Astrocyte (in vitro differentiated cells and primary cell): ENCODE measurements around the gene MMS19. TPM values are rescaled to one million over a fixed set of nuclear protein-coding genes. Genes with fewer than 3 reads are reported as not detected.

Source experiments
- DNase-seq: peaks from one replicate; pipeline ENCODE4 v3.0.0-alpha.2; 2010; ENCODE audit warnings: low read depth
- FAIRE-seq: peaks from 2 replicates; lab custom pipeline; 2011; peaks lifted over from hg19 to GRCh38; lab: Jason Lieb, UNC
- H2AFZ ChIP-seq: 2 replicates; pipeline ENCODE4 v1.6.0; 2012; ENCODE audit warnings: low read depth, low read length, inconsistent platforms
- H3K27ac ChIP-seq: 2 replicates; pipeline ENCODE4 v1.5.1; 2011; ENCODE audit warnings: low read depth, low read length, inconsistent platforms
- H3K27me3 ChIP-seq: 2 replicates; pipeline ENCODE4 v1.6.0; 2011; ENCODE audit warnings: low read length, inconsistent platforms; ENCODE audit not compliant: insufficient read depth
- H3K36me3 ChIP-seq: 2 replicates; pipeline ENCODE4 v1.5.1; 2011; ENCODE audit warnings: low read length, inconsistent platforms; ENCODE audit not compliant: insufficient read depth
- H3K4me1 ChIP-seq: 2 replicates; pipeline ENCODE4 v1.5.1; 2011; ENCODE audit warnings: low read length, inconsistent platforms; ENCODE audit not compliant: insufficient read depth
- H3K4me2 ChIP-seq: 2 replicates; pipeline ENCODE4 v1.6.0; 2012; ENCODE audit warnings: low read length, inconsistent platforms
- H3K4me3 ChIP-seq: 2 replicates; pipeline ENCODE4 v1.5.1; 2011; ENCODE audit warnings: low read depth, mild to moderate bottlenecking, low read length, inconsistent platforms; ENCODE audit not compliant: insufficient read depth
- H3K79me2 ChIP-seq: 2 replicates; pipeline ENCODE4 v1.6.0; 2012; ENCODE audit warnings: mild to moderate bottlenecking, low read length, inconsistent platforms; ENCODE audit not compliant: insufficient read depth
- H3K9ac ChIP-seq: 2 replicates; pipeline ENCODE4 v1.6.0; 2012; ENCODE audit warnings: mild to moderate bottlenecking, low read length, inconsistent platforms
- H3K9me3 ChIP-seq: 2 replicates; pipeline ENCODE4 v1.5.1; 2012; ENCODE audit warnings: low read depth, mild to moderate bottlenecking, low read length, inconsistent platforms; ENCODE audit not compliant: insufficient read depth
- H4K20me1 ChIP-seq: 2 replicates; pipeline ENCODE4 v1.6.0; 2012; ENCODE audit warnings: low read length, inconsistent platforms; ENCODE audit not compliant: insufficient read depth
- H3K27ac Mint-ChIP-seq: one replicate; pipeline ENCODE4 v1.8.0; 2021; ENCODE audit warnings: mild to moderate bottlenecking, mixed read lengths; ENCODE audit not compliant: unreplicated experiment
- H3K27me3 Mint-ChIP-seq: one replicate; pipeline ENCODE4 v1.8.0; 2021; ENCODE audit warnings: low read depth, mixed read lengths; ENCODE audit not compliant: unreplicated experiment
- H3K36me3 Mint-ChIP-seq: one replicate; pipeline ENCODE4 v1.8.0; 2021; ENCODE audit warnings: low read depth, mixed read lengths; ENCODE audit not compliant: unreplicated experiment
- H3K4me1 Mint-ChIP-seq: one replicate; pipeline ENCODE4 v1.8.0; 2021; ENCODE audit warnings: low read depth, mixed read lengths; ENCODE audit not compliant: unreplicated experiment
- H3K4me3 Mint-ChIP-seq: one replicate; pipeline ENCODE4 v1.8.0; 2021; ENCODE audit warnings: mild to moderate bottlenecking, moderate library complexity, mixed read lengths; ENCODE audit not compliant: unreplicated experiment
- H3K9me3 Mint-ChIP-seq: one replicate; pipeline ENCODE4 v1.8.0; 2021; ENCODE audit warnings: mild to moderate bottlenecking, mixed read lengths; ENCODE audit not compliant: unreplicated experiment
- CTCF ChIP-seq: IDR thresholded peaks from 2 replicates; pipeline ENCODE4 v1.5.1; 2011; ENCODE audit warnings: low read depth, mild to moderate bottlenecking, inconsistent platforms, low read length, moderate library complexity; ENCODE audit not compliant: insufficient read depth
- EZH2 ChIP-seq: IDR thresholded peaks from 2 replicates; pipeline ENCODE4 v1.6.1; 2012; ENCODE audit warnings: mild to moderate bottlenecking, low read length, inconsistent platforms; ENCODE audit not compliant: insufficient read depth
- total RNA-seq: library from RNA; stranded (reverse); gene quantifications from 2 replicates; pipeline ENCODE4 v1.2.1, GENCODE V29; 2021

Gene MMS19
- total RNA-seq, 1 donor from 2014 or later: 84.4 TPM

DNA sequence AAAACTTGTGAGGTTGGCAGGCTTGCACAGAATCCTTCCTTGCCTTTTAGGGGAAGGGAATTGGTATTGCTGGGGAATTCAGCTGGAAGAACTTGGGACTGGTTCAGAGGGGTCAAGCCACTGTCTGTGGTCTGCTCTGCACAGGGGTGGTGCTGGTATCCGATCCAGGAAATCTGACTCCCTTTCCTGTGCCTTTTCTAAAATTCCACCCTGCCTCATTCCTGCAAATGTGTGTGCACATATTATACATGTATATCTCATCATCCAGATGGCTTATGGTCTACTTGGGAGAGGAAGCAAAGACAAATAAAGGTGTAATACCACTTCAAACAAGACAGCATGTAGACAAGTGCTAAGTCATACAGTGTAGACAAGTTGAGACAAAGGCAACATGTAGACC is 14.8 kb upstream of the MMS19 start:
- no peak for FAIRE-seq
- Histone ChIP-seq H3K9ac (no peak overlapping the region), H2AFZ (no peak overlapping the region), H3K79me2 (peaks cover 94% of the 10 kb centered on the region), H3K9me3 (no peaks in the 10 kb centered on the region), H3K27ac (no peak overlapping the region), H3K4me1 (peaks cover 11% of the 10 kb centered on the region), H3K4me2 (no peak overlapping the region), H3K27me3 (no peaks in the 10 kb centered on the region), H3K4me3 (no peak overlapping the region), H3K36me3 (no peaks in the 10 kb centered on the region), H4K20me1 (peaks cover 94% of the 10 kb centered on the region)
- peak; percentile 42 for DNase-seq
- TF ChIP-seq EZH2 (no peak), CTCF (no peak)
- Mint-ChIP-seq H3K36me3 (peaks cover 11% of the 10 kb centered on the region), H3K27me3 (no peaks in the 10 kb centered on the region), H3K4me1 (peaks cover 49% of the 10 kb centered on the region), H3K27ac (no peak overlapping the region), H3K4me3 (peak overlapping the region; percentile 66), H3K9me3 (no peaks in the 10 kb centered on the region)

- H3K4me3 ChIP-seq: no peak overlapping the region
- no peak overlapping the region for H3K4me2 ChIP-seq
- H3K9me3 Mint-ChIP-seq: no peaks in the 10 kb centered on the region
- no peaks in the 10 kb centered on the region for H3K9me3 ChIP-seq
- H3K27me3 ChIP-seq: no peaks in the 10 kb centered on the region
- H3K4me1 Mint-ChIP-seq: peaks cover 46% of the 10 kb centered on the region
- no peak overlapping the region for H3K4me3 Mint-ChIP-seq
- FAIRE-seq (no peak), DNase-seq (no peak)
- peaks cover 5% of the 10 kb centered on the region for H3K4me1 ChIP-seq
- no peak overlapping the region for H3K27ac Mint-ChIP-seq
- H3K36me3 ChIP-seq: no peaks in the 10 kb centered on the region
- H3K27me3 Mint-ChIP-seq: no peaks in the 10 kb centered on the region
- H3K9ac ChIP-seq: no peak overlapping the region
- peaks cover 7% of the 10 kb centered on the region for H3K36me3 Mint-ChIP-seq
- H3K79me2 ChIP-seq: peaks cover 92% of the 10 kb centered on the region
- peaks cover 91% of the 10 kb centered on the region for H4K20me1 ChIP-seq
- no peak overlapping the region for H3K27ac ChIP-seq
- H2AFZ ChIP-seq: no peak overlapping the region
- TF ChIP-seq CTCF (no peak), EZH2 (no peak)
Observed at GRCh38 chr10:97511711-97512440, 13.7 kb upstream of the MMS19 start.

DNA sequence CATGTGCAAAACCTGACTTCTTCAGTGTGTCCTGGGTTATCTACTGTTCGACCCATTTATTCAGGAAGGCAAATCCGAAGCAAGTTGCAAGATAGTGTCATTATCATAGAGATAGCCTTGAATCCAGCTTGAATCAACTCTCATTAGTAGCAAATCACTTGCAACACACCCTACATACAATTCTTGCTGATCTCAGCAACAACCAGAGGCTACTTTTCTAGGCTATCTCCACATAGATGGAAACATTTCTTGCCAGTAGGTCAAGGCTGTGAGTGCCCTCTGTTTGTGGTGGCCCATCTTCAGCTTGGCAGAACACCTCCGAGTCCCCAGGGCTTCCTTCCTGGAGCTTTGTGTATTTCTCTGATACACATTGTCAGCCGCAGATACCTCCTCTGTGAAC is 12.5 kb upstream of the MMS19 start:
- FAIRE-seq: no peak
- no peaks in the 10 kb centered on the region for H3K9me3 Mint-ChIP-seq

More for the DNA sequence above, 12.5 kb upstream of the MMS19 start:
- Mint-ChIP-seq H3K4me3 (no peak overlapping the region), H3K27ac (no peak overlapping the region), H3K4me1 (peaks cover 53% of the 10 kb centered on the region), H3K27me3 (no peaks in the 10 kb centered on the region), H3K36me3 (peaks cover 7% of the 10 kb centered on the region)
- H3K9me3 ChIP-seq: no peaks in the 10 kb centered on the region
- H3K27me3 ChIP-seq: no peaks in the 10 kb centered on the region
- H3K4me1 ChIP-seq: peaks cover 5% of the 10 kb centered on the region
- H3K9ac ChIP-seq: no peak overlapping the region
- peaks cover 94% of the 10 kb centered on the region for H4K20me1 ChIP-seq
- no peak overlapping the region for H3K4me2 ChIP-seq
- H3K4me3 ChIP-seq: no peak overlapping the region
- H3K79me2 ChIP-seq: peaks cover 92% of the 10 kb centered on the region
- no peak overlapping the region for H3K27ac ChIP-seq
- TF ChIP-seq CTCF (no peak), EZH2 (no peak)
- no peaks in the 10 kb centered on the region for H3K36me3 ChIP-seq
- no peak for DNase-seq
- no peak overlapping the region for H2AFZ ChIP-seq
